H1 (cell line): ENCODE results near the gene ARHGEF40. TPM values are rescaled to one million over a fixed set of nuclear protein-coding genes. Genes with fewer than 3 reads are reported as not detected.

Source experiments
- CTCF ChIA-PET: fragments of 300-600 bp; sonication (Branson Sonifier 250); formaldehyde crosslinking; loops from one replicate; lab custom pipeline; 2021; ENCODE audit not compliant: partially characterized antibody; lab: Charles Lee
- POLR2A ChIA-PET: fragments of 300-600 bp; sonication (Branson Sonifier 250); formaldehyde crosslinking; loops from one replicate; lab custom pipeline; 2021; ENCODE audit warnings: inconsistent platforms; ENCODE audit not compliant: partially characterized antibody; lab: Charles Lee
- DNase-seq, 2 experiments: peaks; one replicate each; pipeline versions ENCODE4 v3.0.0 to v3.0.0-alpha.2; 2010 to 2022; ENCODE audit warnings: low spot score in 2 of 2, low read depth in 1 of 2, mixed read lengths in 1 of 2
- FAIRE-seq: peaks from 2 replicates; lab custom pipeline; 2011; peaks lifted over from hg19 to GRCh38; lab: Jason Lieb, UNC
- H2AFZ ChIP-seq: 2 replicates; pipeline ENCODE4 v1.8.1; 2012; ENCODE audit warnings: low read length, inconsistent platforms
- H2AK5ac ChIP-seq: 2 replicates; pipeline ENCODE4 v1.6.1; 2013; ENCODE audit warnings: low read depth, low read length
- H2BK120ac ChIP-seq: replicated peaks from 2 replicates; pipeline ENCODE3; 2013; ENCODE audit warnings: low read depth, low read length, inconsistent platforms
- H2BK12ac ChIP-seq: 2 replicates; pipeline ENCODE4 v1.6.1; 2013; ENCODE audit warnings: low read depth, low read length
- H2BK15ac ChIP-seq: 2 replicates; pipeline ENCODE4 v1.6.1; 2013; ENCODE audit warnings: low read length
- H2BK20ac ChIP-seq: 2 replicates; pipeline ENCODE4 v1.6.1; 2013; ENCODE audit warnings: low read length
- H2BK5ac ChIP-seq: 2 replicates; pipeline ENCODE4 v1.6.1; 2013; ENCODE audit warnings: low read depth, low read length
- H3K14ac ChIP-seq: 2 replicates; pipeline ENCODE4 v1.6.1; 2013; ENCODE audit warnings: inconsistent platforms; ENCODE audit not compliant: insufficient read length
- H3K18ac ChIP-seq: 2 replicates; pipeline ENCODE4 v1.6.1; 2013; ENCODE audit warnings: low read length; ENCODE audit errors: extremely low read depth
- H3K23ac ChIP-seq: 2 replicates; pipeline ENCODE4 v1.6.1; 2013; ENCODE audit warnings: inconsistent platforms; ENCODE audit not compliant: insufficient read length
- H3K23me2 ChIP-seq: 2 replicates; pipeline ENCODE4 v1.6.1; 2013; ENCODE audit warnings: low read depth, low read length
- H3K27ac ChIP-seq: 2 replicates; pipeline ENCODE4 v1.6.1; 2011; ENCODE audit warnings: low read depth, low read length, inconsistent platforms
- H3K27me3 ChIP-seq, 4 experiments: replicated peaks in 1 of 4; 1 replicate in 1 of 4; 2 replicates in 3 of 4; pipeline versions ENCODE4 v1.6.1 to v1.8.1; 2011 to 2013; ENCODE audit warnings: low read length in 3 of 4, mild to moderate bottlenecking in 3 of 4, inconsistent platforms in 2 of 4, mixed read lengths in 2 of 4, moderate library complexity in 1 of 4; ENCODE audit not compliant: control insufficient read depth in 3 of 4, insufficient read depth in 3 of 4; ENCODE audit errors: extremely low read depth in 1 of 4
- H3K36me3 ChIP-seq, 4 experiments: 2 replicates each; pipeline versions ENCODE4 v1.6.1 to v1.8.1; 2011 to 2013; ENCODE audit warnings: mild to moderate bottlenecking in 4 of 4, low read length in 3 of 4, moderate library complexity in 2 of 4, control low read depth in 1 of 4, inconsistent platforms in 1 of 4; ENCODE audit not compliant: insufficient read depth in 4 of 4, control insufficient read depth in 2 of 4
- H3K4ac ChIP-seq: replicated peaks from 2 replicates; pipeline ENCODE3; 2013; ENCODE audit warnings: low read length, low read depth, mixed read lengths, inconsistent platforms; ENCODE audit not compliant: insufficient read length
- H3K4me1 ChIP-seq, 4 experiments: replicated peaks in 1 of 4; 1 replicate in 1 of 4; 2 replicates in 3 of 4; pipeline versions ENCODE4 v1.6.1 to v1.8.1; 2011 to 2013; ENCODE audit warnings: low read length in 3 of 4, inconsistent platforms in 2 of 4, mixed read lengths in 1 of 4; ENCODE audit not compliant: insufficient read depth in 4 of 4, control insufficient read depth in 3 of 4
- H3K4me2 ChIP-seq, 2 experiments: 2 replicates each; pipeline versions ENCODE4 v1.6.1 to v1.8.1; 2011 to 2013; ENCODE audit warnings: low read depth in 2 of 2, low read length in 2 of 2, control low read depth in 1 of 2, inconsistent platforms in 1 of 2, mild to moderate bottlenecking in 1 of 2; ENCODE audit not compliant: insufficient read depth in 1 of 2
- H3K4me3 ChIP-seq, 4 experiments: fragments of 200-600, 300-600 bp in 1 of 4; sonication (generic), shearing (Covaris generic), sonication (Bioruptor Twin) in 1 of 4; 2 replicates each; pipeline versions ENCODE4 v1.5.1 to v1.8.1; 2011 to 2016; ENCODE audit warnings: low read length in 4 of 4, low read depth in 3 of 4, control low read depth in 2 of 4, inconsistent platforms in 2 of 4, mild to moderate bottlenecking in 2 of 4, mixed read lengths in 1 of 4, moderate library complexity in 1 of 4; ENCODE audit not compliant: insufficient read depth in 2 of 4; ENCODE audit errors: extremely low read depth in 1 of 4
- H3K56ac ChIP-seq: replicated peaks from 2 replicates; pipeline ENCODE3; 2013; ENCODE audit warnings: low read depth, mild to moderate bottlenecking, mixed read lengths, low read length, inconsistent platforms; ENCODE audit not compliant: insufficient read length
- H3K79me1 ChIP-seq: 2 replicates; pipeline ENCODE4 v1.6.1; 2013; ENCODE audit warnings: low read depth, low read length, control low read depth
- H3K79me2 ChIP-seq, 2 experiments: 2 replicates each; pipeline versions ENCODE4 v1.6.1 to v1.8.1; 2012 to 2013; ENCODE audit warnings: low read length in 2 of 2, mild to moderate bottlenecking in 2 of 2, inconsistent platforms in 1 of 2; ENCODE audit not compliant: insufficient read depth in 2 of 2, control insufficient read depth in 1 of 2
- H3K9ac ChIP-seq, 4 experiments: replicated peaks in 1 of 4; 1 replicate in 1 of 4; 2 replicates in 3 of 4; pipeline versions ENCODE4 v1.6.1 to v1.8.1; 2011 to 2013; ENCODE audit warnings: low read depth in 3 of 4, low read length in 3 of 4, control low read depth in 2 of 4, mild to moderate bottlenecking in 2 of 4, moderate library complexity in 2 of 4, inconsistent platforms in 1 of 4; ENCODE audit errors: extremely low read depth in 1 of 4
- H3K9me3 ChIP-seq, 2 experiments: 2 replicates each; pipeline versions ENCODE4 v1.6.1 to v1.8.1; 2012 to 2013; ENCODE audit warnings: mild to moderate bottlenecking in 2 of 2, moderate library complexity in 2 of 2, control low read depth in 1 of 2, inconsistent platforms in 1 of 2, low read depth in 1 of 2, low read length in 1 of 2, mixed read lengths in 1 of 2; ENCODE audit not compliant: insufficient read depth in 2 of 2
- H4K20me1 ChIP-seq, 2 experiments: replicated peaks in 1 of 2; 2 replicates each; pipeline versions ENCODE3 to v1.8.1; 2011 to 2013; ENCODE audit warnings: inconsistent platforms in 2 of 2, low read length in 2 of 2, mild to moderate bottlenecking in 1 of 2; ENCODE audit not compliant: insufficient read depth in 2 of 2, control insufficient read depth in 1 of 2
- H4K5ac ChIP-seq: 2 replicates; pipeline ENCODE4 v1.6.1; 2013; ENCODE audit warnings: low read length, low read depth, mixed read lengths, inconsistent platforms; ENCODE audit not compliant: insufficient read length
- H4K8ac ChIP-seq: 2 replicates; pipeline ENCODE4 v1.8.0; 2013; ENCODE audit warnings: mild to moderate bottlenecking, moderate library complexity, low read length, inconsistent platforms; ENCODE audit not compliant: insufficient read depth; ENCODE audit errors: extremely low read depth
- H4K91ac ChIP-seq: replicated peaks from 2 replicates; pipeline ENCODE3; 2013; ENCODE audit warnings: low read length, mixed read lengths, inconsistent platforms; ENCODE audit not compliant: insufficient read length
- CTCF ChIP-seq, 3 experiments: IDR thresholded peaks; 1 replicate in 2 of 3; 2 replicates in 1 of 3; pipeline versions ENCODE4 v1.5.1 to v1.6.1; 2011; ENCODE audit warnings: low read length in 3 of 3, mild to moderate bottlenecking in 3 of 3, inconsistent platforms in 2 of 3, low read depth in 1 of 3, moderate library complexity in 1 of 3; ENCODE audit not compliant: insufficient read depth in 1 of 3; ENCODE audit errors: control extremely low read depth in 1 of 3
- EGR1 ChIP-seq: IDR thresholded peaks from 2 replicates; pipeline ENCODE4 v1.6.1; 2011; ENCODE audit warnings: low read depth, low read length, borderline replicate concordance
- RAD21 ChIP-seq, 2 experiments: IDR thresholded peaks in 1 of 2; conservative IDR thresholded peaks in 1 of 2; 2 replicates each; pipeline ENCODE4 v1.6.1; 2011; ENCODE audit warnings: low read depth in 2 of 2, low read length in 2 of 2, improper control_type of control experiment in 1 of 2, inconsistent platforms in 1 of 2, mild to moderate bottlenecking in 1 of 2, moderate library complexity in 1 of 2
- RXRA ChIP-seq: IDR thresholded peaks from 2 replicates; pipeline ENCODE4 v1.6.1; 2011; ENCODE audit warnings: low read depth, mild to moderate bottlenecking, low read length, moderate library complexity; ENCODE audit not compliant: insufficient read depth
- SIN3A ChIP-seq, 2 experiments: IDR thresholded peaks in 1 of 2; conservative IDR thresholded peaks in 1 of 2; 2 replicates each; pipeline ENCODE4 v1.6.1; 2011 to 2012; ENCODE audit warnings: low read length in 2 of 2, improper control_type of control experiment in 1 of 2, low read depth in 1 of 2, mild to moderate bottlenecking in 1 of 2
- SIX5 ChIP-seq: IDR thresholded peaks from 2 replicates; pipeline ENCODE4 v1.6.1; 2011; ENCODE audit warnings: mild to moderate bottlenecking, low read depth, low read length
- WGBS, 2 experiments: shearing (Covaris generic) in 1 of 2; methylation state at CpG; one replicate each; pipeline versions ENCODE4 v1.1.6 to v1.1.7; 2013 to 2015; ENCODE audit warnings: low lambda C conversion rate in 2 of 2, mixed read lengths in 2 of 2, inconsistent platforms in 1 of 2, low coverage in 1 of 2, missing lambda C conversion rate in 1 of 2; ENCODE audit not compliant: insufficient replicate concordance in 2 of 2, insufficient coverage in 1 of 2, insufficient read length in 1 of 2; ENCODE audit errors: extremely low coverage in 1 of 2, missing lambda C conversion rate in 1 of 2; 5-methylcytosine and 5-hydroxymethylcytosine counted together
- polyA plus RNA-seq, 7 experiments: library from polyadenylated mRNA; depleted of rRNA in 3 of 7; stranded (reverse) in 5 of 7; unstranded in 2 of 7; fragments of >200 nt in 5 of 7; fragments of 200-250 nt in 2 of 7; gene quantifications; 1 replicate in 5 of 7; 2 replicates in 1 of 7; 4 replicates in 1 of 7; pipeline versions ENCODE4 v1.2.1 to v1.2.3, GENCODE V29; 2011 to 2013; ENCODE audit warnings: missing spikeins in 2 of 7, mixed read lengths in 2 of 7
- total RNA-seq: library from RNA; stranded (reverse); fragmentation: NEBNext Ultra II Directional; extraction: Animal tissue kit (Norgen Biotek cat#: 25700); gene quantifications from 2 replicates; pipeline ENCODE4 v1.2.1, GENCODE V29; 2021

ARHGEF40 gene
- total and polyA plus RNA-seq, 2 of the 8 experiments (the other 6 are each of a cell fraction or from before 2014, with no cell fraction given), result 53.1 to 101 TPM

GRCh38 chr14:21039585-21040369 lies 30.3 kb upstream of the ARHGEF40 start:
- Histone ChIP-seq H3K4me1 (peaks cover 8 to 11% (median 10%) of the 10 kb centered on the region in 4 experiments; a peak in 6 of 7 replicates), H2BK15ac (peak overlapping the region; percentile 66; the same call in 1 of the 2 replicates), H3K4me2 (0 out of 4 replicates have a peak overlapping the region, but pooled peaks of 1 of the 2 experiments have one; percentile 15), H3K36me3 (no peaks in the 10 kb centered on the region), H2BK120ac (no peak overlapping the region), H4K91ac (no peak overlapping the region), H3K9ac (no peak overlapping the region), H2BK12ac (peak overlapping the region; percentile 78; the same call in 1 of the 2 replicates), H2AK5ac (no peak overlapping the region), H4K5ac (no peak overlapping the region), H2BK5ac (no peak overlapping the region), H3K27ac (no peak overlapping the region), H3K9me3 (no peaks in the 10 kb centered on the region), H3K79me1 (no peaks in the 10 kb centered on the region), H3K4me3 (no peak overlapping the region), H3K4ac (no peak overlapping the region), H3K23me2 (peaks cover 2% of the 10 kb centered on the region; the same call in 1 of the 2 replicates), H4K8ac (no peak overlapping the region), H3K14ac (no peak overlapping the region), H2BK20ac (no peak overlapping the region; the same call in 1 of the 2 replicates), H2AFZ (peak overlapping the region; percentile 68; the same call in 1 of the 2 replicates), H4K20me1 (no peaks in the 10 kb centered on the region), H3K79me2 (no peaks in the 10 kb centered on the region), H3K27me3 (peaks cover 0 to 3% (median 0%) of the 10 kb centered on the region in 4 experiments; a peak in 1 of 7 replicates), H3K23ac (no peak overlapping the region), H3K56ac (no peak overlapping the region), H3K18ac (no peak overlapping the region)
- DNase-seq (peak in 1 of 2 experiments; percentile 53), FAIRE-seq (peak; percentile 87)
- ChIA-PET CTCF (interaction anchor here (0.6 to 7.2 kb wide), 37 partner anchors 8 to 349 kb away, joined by 3 to 371 read pairs (median 6); partner anchors contain the start of genes ARHGEF40, NDRG2, RNASE8 and SLC39A2), POLR2A (interaction anchor here (0.9 to 4.4 kb wide), 14 partner anchors 9 to 50 kb away, joined by 3 to 36 read pairs (median 4); partner anchors contain the start of genes ARHGEF40, NDRG2 and TPPP2)
- WGBS, 2 experiments, result 64% methylated on average over 8 of the region's 8 CpGs; no CpG with 5 or more reads in 1 of the 2 experiments
- TF ChIP-seq SIX5, result no peak
- 0 out of 4 replicates have a peak, but pooled peaks of 1 of the 2 experiments have one; percentile 32 for TF ChIP-seq SIN3A (conservative IDR thresholded peaks at IDR 0.05 in 1 of 2, IDR thresholded peaks at IDR 0.05 in 1 of 2; ENCODE audit: low read depth in 1 of 2, low read length in 2 of 2)
- TF ChIP-seq CTCF (IDR thresholded peaks at IDR 0.05; ENCODE audit: control extremely low read depth in 1 of 3, insufficient read depth in 1 of 3, low read depth in 1 of 3, low read length in 3 of 3), result peak in 2 of 3 experiments; percentile 68 to 83; a peak in 3 of 4 replicates
- TF ChIP-seq RAD21 (IDR thresholded peaks at IDR 0.05 in 1 of 2, conservative IDR thresholded peaks at IDR 0.05 in 1 of 2; ENCODE audit: low read depth in 2 of 2, low read length in 2 of 2), result peak; percentile 91
- TF ChIP-seq RXRA, result no peak
- no peak for TF ChIP-seq EGR1
